Stimulated activated CD8-positive, alpha-beta memory T cell treated with anti-CD3 and anti-CD28 coated beads, Interleukin-12 subunit alpha, Interleukin-12 subunit beta, amount 100 ng/mL, for 4 hours (primary cell): ENCODE measurements around the gene PIEZO1.
A peak's percentile ranks its signal among the peaks of the same experiment; 100 is the strongest.
"Not testable (repeated sequence)": the region's sequence is repeated elsewhere in the genome, so short reads cannot be mapped to it uniquely, and the experiment has no call there.

Source experiments
- DNase-seq: peaks from one replicate; pipeline ENCODE4 v3.0.0-alpha.2; 2020; ENCODE audit warnings: low read depth

The PIEZO1 gene

GRCh38 chr16:88803264-88803987 lies 18.4 kb upstream of the PIEZO1 start, which contains the start of gene CDT1:
Gene CDT1 (plus strand): TSS chr16:88803789. CDS start chr16:88803832, 43 bp downstream.
- peak; percentile 80 for DNase-seq

GRCh38 chr16:88800277-88800592 lies 15.2 kb upstream of the PIEZO1 start:
- DNase-seq = no peak

GRCh38 chr16:88799569-88800276 lies 14.7 kb upstream of the PIEZO1 start:
- no peak for DNase-seq

- DNase-seq = no peak
These were observed 13.9 kb upstream of the PIEZO1 start for GRCh38 chr16:88798772-88799455.

GRCh38 chr16:88798073-88798472 lies 13.1 kb upstream of the PIEZO1 start:
- DNase-seq = no peak

- DNase-seq = no peak
These were observed 11.3 kb upstream of the PIEZO1 start for GRCh38 chr16:88796278-88796677.

- no peak for DNase-seq
These were observed 8.4 kb upstream of the PIEZO1 start for GRCh38 chr16:88793251-88793954.

- no peak for DNase-seq
These were observed 7.7 kb upstream of the PIEZO1 start for GRCh38 chr16:88792668-88793250.

GRCh38 chr16:88792078-88792550 lies 7.1 kb upstream of the PIEZO1 start:
- DNase-seq = no peak

- DNase-seq = no peak
These were observed 5.5 kb upstream of the PIEZO1 start for GRCh38 chr16:88790312-88791211.

GRCh38 chr16:88789594-88789993 lies 4.6 kb upstream of the PIEZO1 start:
- no peak for DNase-seq

- not testable (repeated sequence) for DNase-seq
These were observed 3.7 kb upstream of the PIEZO1 start for GRCh38 chr16:88788749-88789148.

GRCh38 chr16:88787579-88788314 lies 2.7 kb upstream of the PIEZO1 start:
- DNase-seq = no peak

GRCh38 chr16:88784856-88785105 lies 239 bp downstream of the PIEZO1 start:
- no peak for DNase-seq

- DNase-seq = no peak
These were observed 755 bp downstream of the PIEZO1 start for GRCh38 chr16:88784074-88784855.

- DNase-seq = no peak
These were observed 1.5 kb downstream of the PIEZO1 start for GRCh38 chr16:88783391-88784073.

- DNase-seq = peak; percentile 43
These were observed 2.3 kb downstream of the PIEZO1 start for GRCh38 chr16:88782454-88783390.
